Vagina (tissue), 2 donors: ENCODE measurements around the gene TMEM37.

Source experiments
- POLR2AphosphoS5 ChIP-seq, 2 donors: sonication (generic); formaldehyde crosslinking; IDR thresholded peaks; one replicate each; pipeline ENCODE4 v1.9.0; 2017; ENCODE audit warnings: antibody characterized with exemption in 2 of 2, mild to moderate bottlenecking in 2 of 2, low read depth in 1 of 2; ENCODE audit not compliant: insufficient read depth in 1 of 2
- TF ChIP-seq, protein P1 (sequence below), 3 experiments: fragments of 450-650 bp in 2 of 3; fragments of 200-600 bp in 1 of 3; sonication (generic) in 1 of 3; IDR thresholded peaks; one replicate each; pipeline ENCODE4 v1.5.1; 2017 to 2019; ENCODE audit warnings: antibody characterized with exemption in 3 of 3, mild to moderate bottlenecking in 2 of 3, moderate library complexity in 2 of 3

DNA sequence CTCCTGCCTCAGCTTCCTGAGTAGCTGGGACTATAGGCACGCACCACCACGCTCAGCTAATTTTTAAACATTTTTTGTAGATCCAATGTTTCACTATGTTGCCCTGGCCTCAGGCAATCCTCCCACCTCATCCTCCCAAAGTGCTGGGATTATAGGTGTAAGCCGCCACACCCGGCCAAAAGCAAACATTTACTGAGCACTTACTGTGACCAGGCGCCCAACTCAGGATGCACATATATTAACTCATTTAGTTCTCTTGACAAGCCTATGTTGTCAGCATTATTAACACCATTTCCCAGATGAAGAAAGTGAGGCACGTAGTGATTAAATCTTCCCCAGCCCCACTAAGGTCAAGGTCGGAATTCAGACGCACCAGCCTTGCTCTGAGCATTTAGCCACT lies 41.1 kb downstream of the TMEM37 start:
- TF ChIP-seq, protein P1, sequence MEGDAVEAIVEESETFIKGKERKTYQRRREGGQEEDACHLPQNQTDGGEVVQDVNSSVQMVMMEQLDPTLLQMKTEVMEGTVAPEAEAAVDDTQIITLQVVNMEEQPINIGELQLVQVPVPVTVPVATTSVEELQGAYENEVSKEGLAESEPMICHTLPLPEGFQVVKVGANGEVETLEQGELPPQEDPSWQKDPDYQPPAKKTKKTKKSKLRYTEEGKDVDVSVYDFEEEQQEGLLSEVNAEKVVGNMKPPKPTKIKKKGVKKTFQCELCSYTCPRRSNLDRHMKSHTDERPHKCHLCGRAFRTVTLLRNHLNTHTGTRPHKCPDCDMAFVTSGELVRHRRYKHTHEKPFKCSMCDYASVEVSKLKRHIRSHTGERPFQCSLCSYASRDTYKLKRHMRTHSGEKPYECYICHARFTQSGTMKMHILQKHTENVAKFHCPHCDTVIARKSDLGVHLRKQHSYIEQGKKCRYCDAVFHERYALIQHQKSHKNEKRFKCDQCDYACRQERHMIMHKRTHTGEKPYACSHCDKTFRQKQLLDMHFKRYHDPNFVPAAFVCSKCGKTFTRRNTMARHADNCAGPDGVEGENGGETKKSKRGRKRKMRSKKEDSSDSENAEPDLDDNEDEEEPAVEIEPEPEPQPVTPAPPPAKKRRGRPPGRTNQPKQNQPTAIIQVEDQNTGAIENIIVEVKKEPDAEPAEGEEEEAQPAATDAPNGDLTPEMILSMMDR (IDR thresholded peaks at IDR 0.05), result no peak
- no peak for TF ChIP-seq POLR2AphosphoS5 (IDR thresholded peaks at IDR 0.05; ENCODE audit: insufficient read depth in 1 of 2, low read depth in 1 of 2)
